Smooth muscle cell (in vitro differentiated cells): ENCODE results near the gene CUEDC1. TPM values are rescaled to one million over a fixed set of nuclear protein-coding genes. Genes with fewer than 3 reads are reported as not detected.
"Not testable (repeated sequence)": the region's sequence is repeated elsewhere in the genome, so short reads cannot be mapped to it uniquely, and the experiment has no call there.

ENCODE experiments used
- DNase-seq: peaks from one replicate; lab custom pipeline; 2025; ENCODE audit not compliant: unreplicated experiment; lab: John Stamatoyannopoulos, UW
- H2AFZ ChIP-seq: fragments of 200-600 bp; sonication (generic); 2 replicates; pipeline ENCODE4 v1.6.0; 2016; ENCODE audit warnings: antibody characterized with exemption, low read depth, mild to moderate bottlenecking
- H3F3A ChIP-seq: fragments of 200-600 bp; sonication (generic); 2 replicates; pipeline ENCODE4 v1.6.0; 2017; ENCODE audit warnings: antibody characterized with exemption, low read depth
- H3K27ac ChIP-seq: fragments of 200-600 bp; sonication (generic); 2 replicates; pipeline ENCODE4 v1.5.1; 2016; ENCODE audit warnings: low read depth, mild to moderate bottlenecking
- H3K27me3 ChIP-seq: fragments of 200-600 bp; sonication (generic); 2 replicates; pipeline ENCODE4 v1.6.1; 2016; ENCODE audit warnings: low read depth, mild to moderate bottlenecking
- H3K36me3 ChIP-seq: fragments of 200-600 bp; sonication (generic); 2 replicates; pipeline ENCODE4 v1.5.1; 2016; ENCODE audit warnings: low read depth
- H3K4me1 ChIP-seq: fragments of 200-600 bp; sonication (generic); 2 replicates; pipeline ENCODE4 v1.5.1; 2016; ENCODE audit warnings: low read depth
- H3K4me2 ChIP-seq: fragments of 200-600 bp; sonication (generic); 2 replicates; pipeline ENCODE4 v1.6.0; 2016; ENCODE audit warnings: mild to moderate bottlenecking
- H3K4me3 ChIP-seq: fragments of 200-600 bp; sonication (generic); 2 replicates; pipeline ENCODE4 v1.5.1; 2016; ENCODE audit warnings: mild to moderate bottlenecking
- H3K79me2 ChIP-seq: fragments of 200-600 bp; sonication (generic); 2 replicates; pipeline ENCODE4 v1.6.0; 2016; ENCODE audit warnings: low read depth, mild to moderate bottlenecking
- H3K9ac ChIP-seq: fragments of 200-600 bp; sonication (generic); 2 replicates; pipeline ENCODE4 v1.6.0; 2016; ENCODE audit warnings: low read depth
- H3K9me3 ChIP-seq: fragments of 200-600 bp; sonication (generic); replicated peaks from 2 replicates; pipeline ENCODE4 v1.5.1; 2016; ENCODE audit warnings: low read depth
- H4K20me1 ChIP-seq: fragments of 200-600 bp; sonication (generic); 2 replicates; pipeline ENCODE4 v1.6.0; 2016; ENCODE audit warnings: low read depth
- CTCF ChIP-seq: fragments of 200-600 bp; sonication (generic); IDR thresholded peaks from 2 replicates; pipeline ENCODE4 v1.5.1; 2017; ENCODE audit warnings: borderline replicate concordance, mild to moderate bottlenecking, antibody characterized with exemption; ENCODE audit not compliant: insufficient read depth, poor library complexity, severe bottlenecking
- WGBS: methylation state at CpG from one replicate; pipeline ENCODE4 v1.1.7; 2016; ENCODE audit warnings: low lambda C conversion rate; 5-methylcytosine and 5-hydroxymethylcytosine counted together
- polyA plus RNA-seq: library from polyadenylated mRNA; unstranded; fragments of >200 nt; fragmentation: Nextera tagmentation; extraction: Ambion mirVana; gene quantifications from 2 replicates; pipeline ENCODE4 v1.2.1, GENCODE V29; 2016
- total RNA-seq: library from RNA; depleted of rRNA; stranded (reverse); fragments of >200 nt; gene quantifications from 2 replicates; pipeline ENCODE4 v1.2.3, GENCODE V29; 2014

Gene CUEDC1
- total and polyA plus RNA-seq, 2 experiments from 2014 or later: 11.1 to 11.7 TPM

DNA sequence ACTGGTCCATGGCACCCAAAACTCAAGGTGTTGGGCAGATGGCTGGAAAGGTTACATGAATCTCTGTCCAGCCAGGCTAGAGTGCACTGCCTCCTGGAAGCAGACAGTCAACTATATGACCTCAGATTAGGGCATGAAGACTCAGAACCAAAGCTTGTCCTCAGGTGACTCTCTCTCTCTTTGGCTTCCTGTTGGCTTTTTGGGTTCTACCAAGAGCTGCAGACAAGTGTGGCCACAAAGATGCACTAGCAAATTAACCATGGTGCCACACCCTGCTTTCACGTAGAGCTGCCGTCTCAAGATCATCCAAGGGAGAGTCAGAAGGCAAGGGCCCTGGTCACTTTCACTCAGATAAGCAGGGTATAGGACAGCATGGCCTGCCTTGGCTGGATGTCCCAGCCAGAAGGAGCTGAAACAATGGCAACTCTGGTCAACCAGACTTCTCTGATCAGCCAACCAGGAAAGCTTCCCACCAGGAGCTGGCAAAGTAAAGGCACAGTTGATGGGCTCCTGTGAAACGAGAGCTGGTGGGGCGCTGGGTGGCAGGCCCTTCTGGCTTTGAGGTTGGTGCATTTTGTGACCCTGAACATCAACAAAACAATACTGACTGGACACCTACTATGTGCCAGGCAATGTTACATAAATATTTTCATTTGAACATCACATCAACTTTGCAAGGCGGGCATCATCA is 31.9 kb downstream of the CUEDC1 start:
- DNase-seq: no peak
- Histone ChIP-seq H3K9ac (no peak overlapping the region), H3F3A (no peaks in the 10 kb centered on the region), H3K4me1 (peaks cover 46% of the 10 kb centered on the region), H3K27me3 (no peaks in the 10 kb centered on the region), H4K20me1 (peaks cover 50% of the 10 kb centered on the region), H3K9me3 (no peaks in the 10 kb centered on the region), H3K4me3 (no peak overlapping the region), H2AFZ (no peak overlapping the region), H3K36me3 (no peaks in the 10 kb centered on the region), H3K27ac (no peak overlapping the region), H3K4me2 (no peak overlapping the region), H3K79me2 (peaks cover 33% of the 10 kb centered on the region)
- TF ChIP-seq CTCF: no peak
- WGBS: 95% methylated on average over 5 of the region's 5 CpGs

GRCh38 chr17:57922745-57923144 is 32.5 kb downstream of the CUEDC1 start:
- H3F3A ChIP-seq, H3K9me3 ChIP-seq, H3K9ac ChIP-seq, H3K4me2 ChIP-seq, H3K27me3 ChIP-seq, H3K27ac ChIP-seq, H3K4me3 ChIP-seq, DNase-seq, H3K36me3 ChIP-seq, H2AFZ ChIP-seq: not testable (repeated sequence)
- H4K20me1 ChIP-seq: peaks cover 49% of the 10 kb centered on the region
- peaks cover 49% of the 10 kb centered on the region for H3K4me1 ChIP-seq
- H3K79me2 ChIP-seq: peaks cover 31% of the 10 kb centered on the region
- WGBS: 97% methylated on average over 4 of the region's 4 CpGs

- TF ChIP-seq CTCF: no peak
- Histone ChIP-seq H3K27me3 (no peaks in the 10 kb centered on the region), H3K4me1 (peaks cover 56% of the 10 kb centered on the region), H3F3A (no peaks in the 10 kb centered on the region), H4K20me1 (peaks cover 52% of the 10 kb centered on the region), H3K9me3 (no peaks in the 10 kb centered on the region), H3K9ac (no peak overlapping the region), H3K79me2 (peaks cover 22% of the 10 kb centered on the region), H3K4me2 (no peak overlapping the region), H3K4me3 (no peak overlapping the region), H3K36me3 (no peaks in the 10 kb centered on the region), H2AFZ (no peak overlapping the region), H3K27ac (no peak overlapping the region)
- DNase-seq: no peak
- 80% methylated on average over 13 of the region's 13 CpGs for WGBS
Observed at GRCh38 chr17:57920916-57921703, 34.1 kb downstream of the CUEDC1 start.

GRCh38 chr17:57919918-57920317 is 35.3 kb downstream of the CUEDC1 start:
- Histone ChIP-seq H3K4me1 (peaks cover 56% of the 10 kb centered on the region), H3K27ac (no peak overlapping the region), H3K79me2 (peaks cover 17% of the 10 kb centered on the region), H3K4me3 (no peak overlapping the region), H3K27me3 (no peaks in the 10 kb centered on the region), H3F3A (no peaks in the 10 kb centered on the region), H3K9me3 (no peaks in the 10 kb centered on the region), H4K20me1 (peaks cover 52% of the 10 kb centered on the region), H3K9ac (no peak overlapping the region), H3K36me3 (no peaks in the 10 kb centered on the region), H3K4me2 (no peak overlapping the region), H2AFZ (no peak overlapping the region)
- no peak for DNase-seq
- no peak for TF ChIP-seq CTCF
- 74% methylated on average over 5 of the region's 5 CpGs for WGBS
